Measurements from ENCODE around the gene TXNL1.
"Not testable (repeated sequence)": the region's sequence is repeated elsewhere in the genome, so short reads cannot be mapped to it uniquely, and the experiment has no call there.

TXNL1 gene

DNA sequence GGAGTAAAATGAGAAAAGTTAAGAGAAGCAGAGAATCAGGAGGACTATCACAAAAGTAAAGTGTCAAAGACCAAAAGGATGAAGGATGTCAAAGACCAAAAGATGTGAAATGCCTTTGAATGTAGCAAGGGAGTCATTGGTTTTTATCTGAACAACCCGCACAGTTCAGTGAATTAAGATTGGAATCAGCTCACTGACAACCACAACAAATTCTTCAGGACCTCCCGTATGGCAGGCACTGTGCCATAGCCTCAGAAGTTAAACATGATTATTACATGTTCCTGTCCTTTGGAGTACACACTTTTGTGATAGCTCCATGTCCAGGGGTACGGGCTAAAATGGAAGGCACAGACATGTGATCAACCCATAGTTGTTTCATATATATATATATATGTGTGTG lies 5.0 kb upstream of the TXNL1 start:
- FAIRE-seq, result no peak

DNA sequence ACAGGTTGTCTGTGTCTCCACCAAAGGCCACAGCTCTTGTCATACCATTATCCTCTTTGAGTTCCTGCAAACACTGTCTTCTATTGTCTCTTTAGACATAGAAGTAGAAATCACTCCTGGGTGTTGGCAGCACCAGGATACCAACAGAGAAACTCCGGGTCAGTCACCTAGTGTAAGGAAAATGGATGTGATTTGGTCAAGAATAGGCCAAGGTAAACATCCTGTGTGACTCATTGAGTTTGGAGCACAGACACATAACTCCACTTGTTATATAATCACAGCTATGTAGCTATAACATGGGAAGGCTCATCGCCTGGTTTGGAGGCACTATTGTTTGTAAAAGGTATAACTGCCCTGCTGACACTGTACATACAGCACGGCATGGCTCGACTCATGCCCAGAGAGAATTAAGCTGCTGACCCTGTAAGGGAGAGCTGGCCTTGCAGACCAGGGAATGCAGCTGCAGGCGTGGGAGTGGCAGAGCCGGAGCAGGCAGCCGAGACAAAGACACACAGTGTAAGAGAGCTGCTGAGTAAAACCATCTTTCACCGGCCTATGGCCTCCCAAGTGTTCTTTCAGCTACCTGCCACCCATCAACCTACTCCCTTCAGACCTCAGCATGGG lies 3.4 kb upstream of the TXNL1 start:
- FAIRE-seq, result no peak

DNA sequence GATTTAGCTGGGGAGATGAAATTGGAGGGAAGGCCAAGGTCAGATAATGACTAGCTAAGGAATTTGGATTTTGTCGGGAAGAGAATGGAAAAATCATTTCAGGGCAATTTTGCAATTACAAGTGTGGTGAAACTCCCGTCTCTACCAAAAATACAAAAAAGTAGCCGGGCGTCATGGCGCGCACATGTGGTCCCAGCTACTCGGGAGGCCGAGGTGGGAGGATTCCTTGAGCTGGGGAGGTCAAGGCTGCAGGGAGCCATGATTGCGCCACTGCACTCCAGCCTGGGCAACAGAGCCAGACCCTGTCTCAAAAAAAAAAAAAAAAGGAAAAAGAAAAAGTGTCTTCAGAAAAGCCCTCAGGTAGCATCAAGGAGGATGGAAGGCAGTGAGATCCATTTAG lies 1.2 kb upstream of the TXNL1 start:
- FAIRE-seq, result no peak

DNA sequence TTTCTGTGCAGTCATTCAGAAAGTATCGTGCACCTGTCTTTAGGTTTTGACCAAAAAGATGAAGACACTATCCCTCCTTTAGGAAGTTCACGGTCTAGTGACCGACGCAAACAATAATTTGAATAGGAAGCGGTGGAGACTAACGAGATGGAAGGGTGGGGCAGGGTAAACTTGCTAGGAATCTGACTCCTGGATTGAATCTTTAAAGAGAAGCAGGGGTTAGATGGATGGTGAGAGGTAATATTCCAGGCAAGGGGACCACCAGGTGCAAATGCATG lies 651 bp upstream of the TXNL1 start:
- FAIRE-seq, result no peak

DNA sequence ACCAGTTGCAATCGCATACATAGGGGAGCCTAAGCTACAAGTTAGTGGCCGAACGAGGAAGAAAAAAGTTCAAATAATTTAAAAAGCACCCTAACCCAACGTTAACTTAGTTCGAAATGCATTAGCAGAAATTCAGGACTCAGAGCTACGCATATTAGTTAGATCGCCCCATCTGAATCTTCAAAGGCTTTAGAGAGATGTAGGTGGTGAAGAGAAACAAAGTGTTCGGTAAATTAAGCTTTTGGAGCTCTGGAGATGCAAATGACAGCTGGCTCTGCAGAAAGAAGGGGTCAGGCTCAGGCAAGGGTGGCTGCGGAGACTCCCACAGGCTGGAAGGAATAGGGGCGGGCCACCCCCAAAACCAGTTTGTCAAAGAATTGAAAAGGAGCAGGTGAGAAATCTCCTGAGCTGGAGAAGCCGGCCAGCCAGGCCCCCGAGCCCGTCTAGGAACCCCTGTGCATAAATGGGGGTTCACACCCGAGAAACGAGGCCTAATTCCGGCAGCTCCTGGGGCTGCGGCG lies 621 bp downstream of the TXNL1 start:
- FAIRE-seq, result no peak

DNA sequence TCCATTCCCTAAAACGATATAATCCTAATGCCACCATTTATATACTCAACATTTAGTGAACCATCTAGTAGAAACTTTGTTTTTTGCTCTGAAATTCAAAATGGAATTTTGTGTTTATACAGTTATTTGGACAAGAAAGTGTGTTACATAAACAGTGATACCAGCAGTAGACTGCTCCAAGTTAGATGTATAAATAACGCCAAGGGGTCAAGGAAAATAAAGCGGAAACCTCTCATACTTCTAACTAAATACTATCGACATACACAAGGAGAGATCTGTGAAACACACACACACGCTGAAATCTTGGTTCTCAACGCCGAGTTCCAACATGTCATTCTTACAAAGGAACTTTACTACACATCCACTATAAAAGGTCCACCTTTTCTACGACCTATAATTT lies 1.2 kb downstream of the TXNL1 start:
- no peak for FAIRE-seq

DNA sequence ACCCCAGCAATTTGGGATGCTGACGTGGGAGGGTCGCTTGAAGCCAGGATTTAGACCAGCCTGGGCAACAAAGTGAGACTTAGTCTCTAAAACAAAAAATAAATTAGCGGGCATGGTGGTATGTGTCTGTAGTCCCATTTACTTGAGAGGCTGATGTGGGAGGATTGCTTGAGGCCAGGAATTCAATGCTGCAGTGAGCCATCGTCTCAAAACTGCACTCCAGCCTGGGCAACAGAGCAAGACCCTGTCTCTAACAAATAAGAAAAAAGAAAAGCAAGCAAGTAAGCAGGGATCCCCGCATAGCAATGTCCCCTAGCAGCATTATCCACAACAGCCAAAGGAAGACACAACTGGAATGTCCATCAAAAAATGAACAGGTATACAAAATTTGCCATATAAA lies 3.4 kb downstream of the TXNL1 start:
- no peak for FAIRE-seq

DNA sequence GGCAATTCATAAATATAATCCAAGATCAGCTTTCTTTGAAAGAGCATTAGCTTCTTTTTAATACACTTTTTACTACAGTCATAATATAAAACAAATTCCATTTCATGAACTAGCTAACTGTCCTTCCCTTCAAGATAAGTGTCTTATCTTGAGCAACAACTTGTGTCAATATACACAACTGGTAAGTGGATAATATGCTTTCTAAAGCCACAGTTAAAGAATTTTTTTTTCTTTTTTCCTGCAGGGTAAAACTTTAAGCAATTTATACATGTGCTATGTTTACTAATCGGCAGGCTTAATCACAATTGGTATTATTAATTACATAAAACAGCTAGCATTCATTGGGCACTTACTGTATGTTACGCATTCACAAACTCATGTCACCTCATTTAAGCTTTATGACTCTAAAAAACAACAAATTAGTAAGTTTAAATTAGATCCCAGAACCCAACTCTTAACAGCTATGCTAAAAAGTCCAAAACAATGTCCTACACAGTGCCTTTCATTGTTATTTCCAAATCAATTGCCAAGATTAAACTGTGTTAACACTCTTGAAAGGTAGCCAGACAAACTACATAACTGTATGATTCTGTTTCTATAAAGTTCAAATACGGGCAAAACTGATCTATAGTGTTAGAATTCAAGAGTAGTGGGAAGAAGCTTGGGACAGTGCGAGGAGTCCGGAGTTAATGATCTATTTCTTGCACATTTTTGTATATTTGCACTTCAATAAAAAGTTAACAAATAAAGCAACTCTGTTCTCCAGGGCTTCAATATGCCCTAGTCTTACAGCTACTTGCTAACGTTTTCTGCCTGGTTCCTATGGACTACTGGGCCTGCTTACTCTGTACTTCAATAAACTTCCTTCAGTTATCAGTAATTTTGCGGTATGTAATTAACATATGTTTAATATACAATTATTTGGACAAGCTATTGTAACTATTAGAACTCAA lies 6.0 kb downstream of the TXNL1 start:
- FAIRE-seq, result no peak

DNA sequence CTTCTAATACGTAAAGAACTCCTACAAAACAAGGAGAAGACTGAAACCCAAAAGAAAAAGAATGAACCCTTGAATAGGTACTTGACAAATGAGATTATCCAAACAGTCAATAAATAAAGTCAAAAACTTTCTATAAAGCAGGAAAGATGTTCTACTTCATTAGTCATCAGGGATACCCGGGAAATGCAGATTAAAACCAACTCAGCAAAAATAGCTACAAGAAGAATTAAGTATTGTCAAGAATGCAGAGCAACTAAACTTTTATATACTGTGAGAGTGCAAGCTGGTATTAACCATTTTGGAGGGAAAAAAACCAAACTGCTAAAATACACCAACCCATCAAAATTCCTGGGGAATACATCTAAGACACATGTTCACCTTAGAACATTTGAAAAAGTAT lies 10.4 kb downstream of the TXNL1 start:
- no peak for FAIRE-seq

DNA sequence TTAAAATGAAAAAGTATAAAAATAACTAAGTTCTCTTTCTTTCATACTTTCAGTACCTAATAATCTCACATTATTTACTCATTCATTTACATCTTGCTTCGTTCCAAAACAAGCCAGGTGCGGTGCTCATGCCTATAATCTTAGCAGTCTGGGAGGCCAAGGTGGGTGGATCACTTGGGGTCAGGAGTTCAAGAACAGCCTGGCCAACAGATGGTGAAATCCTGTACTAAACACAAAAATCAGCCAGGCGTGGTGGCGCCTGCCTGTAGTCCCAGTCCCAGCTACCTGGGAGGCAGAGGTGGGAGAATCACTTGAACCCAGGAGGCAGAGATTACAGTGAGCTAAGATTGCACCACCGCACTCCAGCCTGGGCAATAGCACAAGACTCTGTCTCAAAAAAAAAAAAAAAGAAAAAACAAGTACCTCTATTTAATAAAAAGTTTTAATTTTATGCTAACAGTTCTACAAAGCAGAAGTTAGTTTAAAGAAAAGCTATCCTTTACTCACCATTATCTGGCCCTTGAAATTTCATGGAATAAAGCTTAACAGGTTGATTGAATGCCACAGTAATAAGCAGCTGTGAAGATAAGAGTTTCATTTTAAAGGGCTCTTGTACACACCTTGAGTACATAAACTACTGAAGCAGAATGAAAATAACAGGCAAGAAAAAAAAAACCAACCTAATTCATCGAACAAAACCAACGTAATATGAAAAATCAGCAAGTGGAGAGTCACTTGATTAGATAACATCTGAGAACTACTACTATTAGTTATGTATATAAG lies 22.5 kb downstream of the TXNL1 start:
- FAIRE-seq, result no peak

DNA sequence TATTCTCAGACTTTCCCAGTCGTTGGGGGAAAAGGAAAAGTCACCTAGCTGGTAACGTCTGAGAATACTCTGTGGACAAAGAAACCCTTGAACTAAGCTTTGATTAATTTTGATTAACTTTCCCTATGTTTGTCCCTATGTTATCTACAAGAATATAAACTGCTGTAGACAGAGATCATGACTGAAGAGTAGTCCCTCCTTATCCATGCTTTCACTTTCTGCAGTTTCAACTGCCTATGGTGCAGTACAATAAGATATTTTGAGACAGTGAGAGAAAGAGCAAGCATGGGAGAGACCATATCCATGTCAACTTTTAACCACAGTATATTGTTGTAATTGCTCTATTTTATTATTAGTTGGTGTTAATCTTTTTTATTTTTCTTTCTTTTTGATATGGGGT lies 31.8 kb downstream of the TXNL1 start:
- no peak for FAIRE-seq

DNA sequence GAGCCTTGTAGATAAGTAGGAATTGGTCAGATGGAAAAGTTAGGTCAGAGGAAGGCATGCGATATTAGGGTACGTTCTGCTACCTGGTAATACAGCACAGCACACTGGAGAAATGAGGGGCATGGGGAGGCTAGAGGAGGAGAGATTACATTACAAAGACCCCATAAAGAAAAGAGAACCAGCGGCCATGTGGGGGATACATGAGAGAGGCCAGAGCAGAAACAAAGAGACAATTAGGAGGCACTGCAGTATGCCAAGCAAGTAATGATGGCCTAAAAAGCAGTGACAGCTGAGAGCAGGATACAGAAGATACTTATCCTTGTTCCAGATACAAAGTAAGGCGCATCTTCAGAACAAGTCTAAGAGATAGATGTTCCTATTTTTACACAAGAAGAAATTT lies 40.0 kb downstream of the TXNL1 start:
- no peak for FAIRE-seq

DNA sequence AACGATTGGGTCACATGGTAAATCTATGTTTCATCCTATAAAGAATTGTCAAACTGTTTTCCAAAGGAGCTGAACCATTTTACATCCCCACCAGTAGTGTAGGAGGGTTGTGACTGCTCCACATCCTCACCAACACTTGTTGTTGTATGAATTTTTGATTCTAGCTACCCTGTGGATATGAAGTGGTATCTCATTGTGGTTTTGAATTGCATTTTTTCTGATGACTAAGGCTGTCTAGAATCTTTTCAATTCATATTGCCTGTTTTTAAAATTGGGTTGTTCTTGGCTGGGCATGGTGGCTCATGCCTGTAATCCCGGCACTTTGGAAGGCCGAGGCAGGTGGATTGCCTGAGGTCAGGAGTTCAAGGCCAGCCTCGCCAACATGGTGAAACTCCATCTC lies 44.5 kb downstream of the TXNL1 start:
- FAIRE-seq, result no peak

DNA sequence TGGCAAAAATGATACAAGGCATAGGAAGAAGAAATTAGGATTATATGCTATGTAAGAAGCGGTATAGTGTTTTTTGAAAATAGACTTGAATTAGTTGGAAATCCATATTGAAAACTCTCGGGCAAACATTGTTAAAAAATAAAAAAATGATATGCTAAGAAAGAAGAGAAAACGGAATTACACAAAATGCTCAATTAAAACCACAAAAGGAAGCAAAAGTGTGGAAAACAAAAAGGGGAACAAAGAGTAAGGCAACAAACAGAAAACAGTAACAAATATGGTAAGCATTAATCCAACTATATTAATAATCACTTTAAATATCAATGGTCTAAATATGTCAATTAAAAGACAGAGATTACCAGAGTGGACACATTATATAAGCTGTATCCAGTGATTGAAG lies 58.4 kb downstream of the TXNL1 start:
- FAIRE-seq, result no peak

DNA sequence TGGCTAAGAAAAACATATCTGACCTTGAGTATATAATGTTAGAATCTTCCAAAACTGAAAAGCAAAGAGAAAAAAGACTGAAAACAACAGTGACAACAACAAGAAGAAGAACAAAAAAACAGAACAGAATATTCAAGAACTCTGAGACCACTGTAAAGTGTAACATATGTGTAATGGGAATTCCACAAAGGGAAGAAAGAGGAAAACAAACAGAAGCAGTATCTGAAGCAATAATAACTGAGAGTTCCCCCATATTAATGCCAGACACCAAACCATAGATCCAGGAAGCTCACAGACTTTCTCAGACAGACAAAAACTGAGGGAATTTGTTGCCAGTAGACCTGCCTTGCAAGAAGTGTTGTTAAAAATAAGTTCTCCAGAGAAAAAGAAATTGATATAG lies 58.9 kb downstream of the TXNL1 start:
- FAIRE-seq, result no peak

DNA sequence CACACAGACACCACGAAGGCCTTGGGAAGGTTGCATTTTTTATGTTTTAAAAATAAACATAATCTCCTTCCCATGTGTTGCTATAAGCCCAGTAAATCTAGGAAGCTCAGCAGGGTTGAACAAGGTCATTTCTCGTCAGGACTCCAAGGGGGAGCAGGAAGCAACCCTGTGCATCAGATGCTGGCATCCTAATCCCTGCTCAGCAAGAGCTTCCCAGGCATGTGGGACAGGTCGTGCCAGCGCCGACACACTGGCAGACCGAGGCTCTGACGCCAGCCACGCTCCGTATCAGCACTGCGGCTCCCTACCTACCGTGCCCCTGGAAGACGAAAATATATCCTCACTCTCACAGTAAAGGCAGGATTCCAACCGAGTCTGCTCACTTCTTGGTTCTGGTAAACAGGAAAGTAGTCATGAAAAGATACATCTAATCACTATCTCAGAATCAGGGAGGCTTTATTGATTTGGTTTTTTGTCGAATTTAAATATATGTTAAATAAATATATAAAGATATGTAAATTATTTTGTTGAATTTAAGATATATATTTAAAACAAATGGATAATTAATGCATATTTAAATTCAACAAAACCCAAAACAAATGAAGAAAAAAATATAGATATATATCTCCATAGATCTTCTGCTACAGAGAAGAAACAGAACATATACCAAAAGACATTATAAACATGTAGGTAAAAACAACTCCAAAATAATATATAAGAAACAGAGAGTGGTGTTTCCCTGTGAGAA lies 61.4 kb downstream of the TXNL1 start:
- FAIRE-seq, result peak; percentile 78

DNA sequence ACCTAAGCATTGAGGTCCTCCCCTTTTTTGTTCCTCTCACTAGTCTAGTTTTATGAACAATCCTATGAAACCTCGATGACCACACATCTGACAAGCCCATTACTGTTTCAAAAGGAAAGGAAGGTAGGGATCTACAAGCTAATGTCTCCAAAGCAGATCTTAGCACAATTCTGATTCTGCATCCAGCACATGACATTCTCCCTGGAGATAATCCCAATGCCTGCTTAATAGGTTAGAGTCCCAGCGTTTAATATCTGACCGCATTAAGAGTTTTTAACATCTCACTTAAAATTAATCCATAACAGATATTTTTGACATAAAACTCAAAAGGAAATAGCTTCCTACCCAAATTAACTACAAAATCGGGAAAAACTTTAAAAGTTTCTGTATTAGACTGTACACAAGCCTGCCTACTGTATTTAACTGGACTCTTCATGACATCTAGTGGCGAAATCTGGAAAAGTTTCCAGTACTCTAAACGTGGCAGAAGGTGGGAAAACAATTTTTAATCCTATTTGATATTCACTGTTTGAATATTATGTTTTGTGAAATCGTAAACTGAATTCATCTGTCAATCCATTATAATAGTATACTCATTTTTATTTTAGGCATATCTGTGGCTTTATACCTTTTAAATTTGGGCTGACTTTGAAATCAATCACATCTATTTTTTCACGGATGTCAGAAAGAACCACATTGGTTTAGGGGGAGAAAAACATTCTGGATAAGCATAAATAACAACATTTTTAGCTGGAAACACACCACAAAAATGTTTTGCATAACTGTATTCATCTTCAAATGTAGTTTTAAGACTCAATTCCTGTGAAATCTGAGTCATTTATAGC lies 62.4 kb downstream of the TXNL1 start:
- FAIRE-seq, result peak; percentile 98

DNA sequence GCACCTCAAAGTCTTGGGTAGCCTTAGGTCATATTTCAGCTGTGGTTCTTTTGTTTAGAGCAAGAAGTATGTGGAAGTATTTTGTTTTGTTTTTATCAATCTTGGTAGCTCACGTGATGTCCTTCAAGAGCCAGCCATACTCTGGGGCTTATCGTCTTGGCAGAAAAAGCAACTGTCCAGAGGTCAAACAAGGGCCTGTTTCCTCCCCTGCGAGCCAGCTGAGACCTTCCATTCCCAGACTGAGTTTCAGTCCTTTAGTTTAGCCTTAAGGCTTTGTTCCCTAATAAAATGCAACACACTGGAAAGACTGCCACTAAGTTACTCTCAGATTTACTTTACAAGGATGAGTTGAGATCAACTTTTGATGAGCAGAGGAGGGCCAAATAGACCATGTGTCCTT lies 63.5 kb downstream of the TXNL1 start:
- FAIRE-seq, result peak; percentile 84

DNA sequence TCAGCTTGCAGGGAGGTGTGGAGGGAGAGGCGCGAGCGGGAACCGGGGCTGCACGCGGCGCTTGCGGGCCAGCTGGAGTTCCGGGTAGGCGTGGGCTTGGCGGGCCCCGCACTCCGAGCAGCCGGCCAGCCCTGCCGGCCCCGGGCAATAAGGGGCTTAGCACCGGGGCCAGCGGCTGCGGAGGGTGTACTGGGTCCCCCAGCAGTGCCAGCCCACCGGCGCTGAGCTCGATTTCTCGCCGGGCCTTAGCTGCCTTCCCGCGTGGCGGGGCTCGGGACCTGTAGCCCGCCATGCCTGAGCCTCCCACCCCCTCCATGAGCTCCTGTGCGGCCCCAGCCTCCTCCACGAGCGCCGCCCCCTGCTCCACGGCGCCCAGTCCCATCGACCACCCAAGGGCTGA lies 66.1 kb downstream of the TXNL1 start:
- not testable (repeated sequence) for FAIRE-seq

DNA sequence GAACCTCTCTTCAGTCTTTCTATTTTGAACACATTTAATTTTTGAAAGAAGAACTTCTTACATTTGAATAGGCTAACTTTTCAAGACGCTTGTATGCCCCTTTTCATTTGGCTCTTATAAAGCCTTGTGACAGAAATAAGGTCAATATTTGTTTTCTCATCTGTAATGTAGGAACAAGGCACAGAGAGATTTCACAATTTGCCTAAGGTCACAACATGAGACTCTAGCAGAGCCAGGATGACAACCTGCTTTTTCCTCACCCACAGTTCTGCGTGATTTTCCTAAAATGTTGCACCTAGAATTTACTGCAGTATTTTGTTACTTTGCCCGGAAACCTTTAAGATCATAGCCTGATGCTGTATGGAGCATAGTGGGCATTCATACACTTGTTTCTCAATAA lies 67.4 kb downstream of the TXNL1 start:
- FAIRE-seq, result no peak

DNA sequence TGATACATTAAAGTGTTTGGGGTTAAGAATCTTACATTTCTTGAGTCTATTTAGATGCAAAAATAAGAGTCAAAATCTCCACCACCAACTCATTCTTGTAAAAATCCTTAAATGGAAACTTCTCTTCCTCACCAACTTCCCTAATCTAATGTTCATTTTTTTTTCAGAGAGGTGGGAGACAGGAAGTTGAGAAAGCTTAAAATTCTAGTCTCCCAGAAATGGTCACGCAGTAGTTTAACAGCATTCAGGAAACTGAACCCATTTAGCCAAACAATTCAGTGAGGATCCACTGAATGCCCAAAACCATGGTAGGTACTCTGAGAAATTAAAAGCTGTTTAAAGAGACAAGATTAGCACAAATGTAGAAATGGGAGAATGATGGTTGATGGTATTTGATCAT lies 69.0 kb downstream of the TXNL1 start:
- FAIRE-seq, result no peak

DNA sequence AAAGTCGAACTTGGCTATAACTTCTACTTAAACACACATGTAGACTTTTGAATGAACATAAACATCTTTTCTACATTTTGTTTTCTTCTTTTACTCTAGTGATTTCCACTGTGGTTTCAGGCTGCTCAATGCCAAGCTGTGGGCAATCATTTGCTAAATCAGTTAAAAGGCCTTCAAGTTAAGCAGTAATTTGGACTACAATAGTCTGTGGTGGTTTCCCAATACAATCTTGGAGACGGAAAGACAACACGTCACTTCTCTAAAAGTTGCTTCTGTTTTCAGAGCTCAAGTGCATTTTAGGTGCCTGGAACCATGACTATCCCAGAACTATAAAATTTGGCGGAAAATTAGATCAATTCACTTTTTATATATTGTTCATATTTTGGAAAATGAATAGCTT lies 69.4 kb downstream of the TXNL1 start:
- no peak for FAIRE-seq

All from endometrium (tissue), 2 donors.